Mesodermal cell (in vitro differentiated cells): ENCODE measurements around the gene TFDP1.

Experiments used
- H3K27ac ChIP-seq: 2 replicates; pipeline ENCODE4 v1.7.0; 2013; ENCODE audit warnings: mild to moderate bottlenecking, low read depth, low read length, moderate library complexity; ENCODE audit not compliant: severe bottlenecking
- H3K36me3 ChIP-seq: 2 replicates; pipeline ENCODE4 v1.7.1; 2013; ENCODE audit warnings: mild to moderate bottlenecking, low read length, moderate library complexity; ENCODE audit not compliant: control insufficient read depth, insufficient read depth
- H3K4me1 ChIP-seq: one replicate; pipeline ENCODE4 v1.7.1; 2013; ENCODE audit warnings: mild to moderate bottlenecking, low read length; ENCODE audit not compliant: insufficient read depth, control insufficient read depth, poor library complexity, severe bottlenecking
- H3K4me3 ChIP-seq: 2 replicates; pipeline ENCODE4 v1.7.0; 2013; ENCODE audit warnings: low read length, control low read depth, mild to moderate bottlenecking; ENCODE audit not compliant: insufficient read depth, poor library complexity, severe bottlenecking; ENCODE audit errors: extremely low read depth
- H3K9me3 ChIP-seq: 2 replicates; pipeline ENCODE4 v1.7.1; 2013; ENCODE audit warnings: mild to moderate bottlenecking, low read length, moderate library complexity; ENCODE audit not compliant: control insufficient read depth
- WGBS, 2 experiments: methylation state at CpG; one replicate each; pipeline ENCODE4 v1.1.5; 2013; ENCODE audit warnings: missing lambda C conversion rate in 2 of 2; ENCODE audit not compliant: insufficient coverage in 2 of 2; 5-methylcytosine and 5-hydroxymethylcytosine counted together

The TFDP1 gene

DNA sequence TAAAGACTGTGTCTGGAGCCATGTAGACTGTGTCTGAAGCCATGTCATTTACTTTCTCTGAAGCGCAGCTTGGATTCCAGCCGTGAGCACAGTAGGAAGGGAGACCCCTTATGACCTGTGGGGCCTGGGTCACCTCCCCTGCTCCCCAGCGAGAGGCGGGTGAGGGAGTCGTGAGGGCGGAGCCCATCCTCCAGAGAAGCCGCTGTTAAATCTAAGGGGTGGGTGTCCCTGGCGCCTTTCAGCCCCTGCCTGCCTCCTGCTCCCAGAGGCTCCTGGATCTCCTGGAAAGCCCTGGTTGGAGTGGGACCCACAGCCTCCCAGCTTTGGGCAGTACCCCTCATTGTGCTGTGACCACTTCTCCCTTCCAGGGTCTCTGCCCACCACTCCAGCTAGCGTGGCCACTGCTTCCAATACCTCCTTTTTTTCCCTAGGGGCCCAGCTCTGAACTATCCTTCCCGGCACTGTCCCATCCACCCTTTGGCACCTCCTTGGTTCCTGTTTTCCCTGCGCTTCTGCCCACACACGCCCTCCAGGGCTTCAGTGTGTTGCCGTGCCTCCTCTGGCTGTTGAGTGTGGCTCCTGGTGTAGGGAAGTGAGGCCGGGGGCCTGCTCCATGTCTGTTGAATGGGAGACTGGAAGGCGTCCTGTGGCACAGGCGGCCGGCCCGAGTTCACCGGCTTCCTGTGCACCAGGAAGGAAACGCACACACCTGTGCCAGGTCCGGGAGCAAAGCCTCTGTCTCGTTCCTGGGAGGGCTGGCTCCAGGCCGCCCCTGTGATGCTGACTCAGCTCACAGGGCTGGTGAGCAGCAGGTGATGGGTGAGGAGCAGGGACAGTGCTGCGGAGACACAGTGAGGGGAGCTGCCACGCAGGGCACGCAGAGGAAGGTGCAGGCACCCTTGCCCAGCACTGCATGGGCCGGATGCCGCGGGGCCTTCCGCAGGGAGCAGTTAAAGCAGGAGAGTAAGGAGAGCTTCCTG is 44.0 kb downstream of the TFDP1 start:
- Histone ChIP-seq H3K27ac (no peak overlapping the region), H3K4me3 (no peak overlapping the region), H3K4me1 (no peaks in the 10 kb centered on the region), H3K36me3 (peaks cover 67% of the 10 kb centered on the region), H3K9me3 (no peaks in the 10 kb centered on the region)
- 95 to 96% methylated on average over 17 to 29 of the region's 30 CpGs for WGBS, 2 experiments

DNA sequence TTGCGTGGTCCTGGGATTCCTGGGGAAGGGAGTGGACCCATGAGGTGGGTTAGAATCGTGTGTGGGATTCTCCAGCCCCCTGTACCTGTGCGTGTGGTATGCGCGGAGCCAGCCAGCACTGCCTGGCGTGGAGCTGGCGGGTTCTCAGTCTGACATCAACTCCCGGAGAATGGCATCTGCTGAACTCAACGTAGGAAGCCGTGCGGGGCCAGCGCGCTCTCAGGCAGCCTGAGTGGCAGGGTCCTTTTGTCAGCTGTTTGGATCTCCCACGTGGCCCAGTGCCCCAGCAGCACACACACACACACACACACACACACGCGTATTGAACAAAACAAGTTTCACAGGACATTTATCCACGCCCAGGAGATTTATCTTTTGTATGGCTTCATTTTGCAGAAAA is 45.3 kb downstream of the TFDP1 start:
- H3K9me3 ChIP-seq = no peaks in the 10 kb centered on the region
- no peaks in the 10 kb centered on the region for H3K4me1 ChIP-seq
- no peak overlapping the region for H3K4me3 ChIP-seq
- H3K27ac ChIP-seq = no peak overlapping the region
- whole genome bisulfite sequencing, 2 experiments = 95 to 96% methylated on average over 13 to 16 of the region's 17 CpGs
- peaks cover 69% of the 10 kb centered on the region for H3K36me3 ChIP-seq

DNA sequence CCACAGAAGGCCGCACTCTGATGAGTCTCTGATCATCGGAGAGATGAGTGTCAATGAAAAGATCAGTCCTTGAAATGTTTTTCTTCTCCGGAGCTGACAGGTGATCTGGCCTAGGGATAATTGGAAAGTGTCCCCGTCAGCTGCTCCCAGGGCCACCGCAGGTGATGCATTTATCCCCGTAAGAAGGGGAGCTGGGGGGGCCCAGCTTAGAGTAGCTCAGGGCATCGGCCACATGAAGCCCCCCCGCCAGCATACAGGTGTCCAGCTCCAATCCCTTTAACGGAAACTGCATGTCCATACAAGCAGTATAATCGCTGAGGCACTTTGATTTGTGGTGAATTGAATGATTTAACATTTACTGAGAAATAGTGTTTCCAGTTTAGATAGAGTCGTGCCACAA is 45.7 kb downstream of the TFDP1 start:
- Histone ChIP-seq H3K36me3 (peaks cover 72% of the 10 kb centered on the region), H3K9me3 (no peaks in the 10 kb centered on the region)
- WGBS, 2 experiments = 95 to 96% methylated on average over 9 to 11 of the region's 11 CpGs

DNA sequence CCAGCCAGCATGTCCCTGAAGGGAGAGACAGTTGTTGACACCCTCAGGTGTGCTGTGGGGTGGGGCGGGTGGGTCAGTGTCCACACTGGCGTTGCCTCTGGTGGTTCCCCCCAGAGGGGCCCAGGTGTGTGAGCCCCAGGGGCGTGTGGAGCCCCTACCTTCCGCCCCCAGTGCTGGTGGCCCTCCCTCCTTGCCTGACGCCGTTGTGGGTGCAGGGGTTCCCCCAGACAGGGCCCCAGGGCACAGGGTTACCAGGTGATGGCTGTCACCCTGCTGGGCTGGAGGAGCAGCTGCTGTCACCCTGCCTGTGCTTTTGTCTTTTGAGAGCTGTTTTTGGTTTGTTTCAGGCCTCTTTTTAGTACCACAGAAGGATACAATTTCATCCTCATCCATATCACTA is 46.3 kb downstream of the TFDP1 start:
- Histone ChIP-seq H3K36me3 (peaks cover 76% of the 10 kb centered on the region), H3K9me3 (no peaks in the 10 kb centered on the region), H3K4me1 (no peaks in the 10 kb centered on the region), H3K4me3 (no peak overlapping the region), H3K27ac (no peak overlapping the region)
- 94 to 100% methylated on average over 6 of the region's 6 CpGs for WGBS, 2 experiments

More for the DNA sequence above, 45.7 kb downstream of the TFDP1 start:
- Histone ChIP-seq H3K27ac (no peak overlapping the region), H3K4me1 (no peaks in the 10 kb centered on the region), H3K4me3 (no peak overlapping the region)

DNA sequence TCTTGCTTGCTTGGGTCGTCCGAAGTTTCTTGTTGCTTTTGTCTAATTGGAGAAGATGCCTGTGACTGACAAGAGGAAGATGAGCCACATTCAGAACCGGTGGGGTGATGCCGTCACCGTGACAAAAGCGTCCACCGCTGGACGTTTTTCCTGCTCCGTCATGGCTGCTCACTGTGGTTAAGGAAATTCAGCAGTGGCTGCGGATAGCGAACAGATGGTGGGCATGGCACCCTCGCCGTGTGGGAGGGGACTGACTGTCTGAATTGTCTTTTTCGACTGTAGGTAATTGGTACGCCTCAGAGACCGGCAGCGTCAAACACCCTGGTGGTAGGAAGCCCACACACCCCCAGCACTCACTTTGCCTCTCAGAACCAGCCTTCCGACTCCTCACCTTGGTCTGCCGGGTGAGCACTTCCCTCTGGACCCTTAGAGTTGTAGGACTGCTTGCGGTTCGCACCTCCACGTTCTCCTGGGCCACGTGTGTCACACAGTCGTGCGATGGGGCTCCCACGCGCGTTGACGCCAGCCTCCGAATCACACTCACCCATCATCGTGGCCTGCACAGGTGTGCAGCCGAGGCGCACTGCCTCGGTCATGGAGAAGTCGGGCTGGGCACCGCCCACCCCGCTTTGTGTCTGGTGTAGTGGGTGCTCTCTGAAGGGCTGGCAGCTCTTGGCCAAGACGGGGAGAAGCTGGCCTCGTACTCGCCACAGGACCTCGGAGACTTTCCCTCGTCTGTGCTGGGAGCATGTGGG is 47.0 kb downstream of the TFDP1 start:
- no peaks in the 10 kb centered on the region for H3K9me3 ChIP-seq
- H3K4me1 ChIP-seq = no peaks in the 10 kb centered on the region
- 96 to 97% methylated on average over 33 to 37 of the region's 42 CpGs for whole genome bisulfite sequencing, 2 experiments
- H3K27ac ChIP-seq = no peak overlapping the region
- peaks cover 83% of the 10 kb centered on the region for H3K36me3 ChIP-seq
- no peak overlapping the region for H3K4me3 ChIP-seq

DNA sequence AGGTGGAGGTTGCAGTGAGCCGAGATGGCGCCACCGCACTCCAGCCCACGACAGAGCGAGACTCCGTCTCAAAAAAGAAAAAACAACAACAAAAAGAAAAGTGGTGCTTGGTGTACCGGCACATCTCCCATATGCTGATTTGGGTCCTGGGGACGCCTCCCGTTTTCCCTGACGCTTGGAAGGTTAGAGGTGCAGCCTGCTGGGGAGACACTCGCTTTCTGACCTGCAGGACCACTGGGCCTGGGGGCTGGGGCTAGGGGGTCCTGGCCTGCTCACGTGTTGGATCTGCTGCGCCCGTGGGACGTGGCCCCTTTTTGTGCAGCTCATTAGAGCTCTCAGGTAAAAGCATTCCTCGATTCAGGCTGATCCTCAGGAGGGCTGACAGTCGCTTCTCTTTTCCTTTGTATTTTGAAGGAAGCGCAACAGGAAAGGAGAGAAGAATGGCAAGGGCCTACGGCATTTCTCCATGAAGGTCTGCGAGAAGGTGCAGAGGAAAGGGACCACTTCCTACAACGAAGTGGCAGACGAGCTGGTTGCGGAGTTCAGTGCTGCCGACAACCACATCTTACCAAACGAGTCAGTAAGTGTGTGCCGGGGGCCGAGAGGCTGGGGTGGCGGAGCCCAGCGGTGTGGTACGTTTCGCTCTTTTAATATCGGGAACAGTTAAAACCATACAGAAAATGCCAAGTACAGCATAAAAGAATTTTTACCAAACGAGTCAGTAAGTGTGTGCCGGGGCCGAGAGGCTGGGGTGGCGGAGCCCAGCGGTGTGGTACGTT is 48.3 kb downstream of the TFDP1 start:
- H3K4me1 ChIP-seq = no peaks in the 10 kb centered on the region
- whole genome bisulfite sequencing, 2 experiments = 97% methylated on average over 27 to 35 of the region's 38 CpGs
- H3K9me3 ChIP-seq = no peaks in the 10 kb centered on the region
- no peak overlapping the region for H3K4me3 ChIP-seq
- H3K27ac ChIP-seq = no peak overlapping the region
- peaks cover 86% of the 10 kb centered on the region for H3K36me3 ChIP-seq

DNA sequence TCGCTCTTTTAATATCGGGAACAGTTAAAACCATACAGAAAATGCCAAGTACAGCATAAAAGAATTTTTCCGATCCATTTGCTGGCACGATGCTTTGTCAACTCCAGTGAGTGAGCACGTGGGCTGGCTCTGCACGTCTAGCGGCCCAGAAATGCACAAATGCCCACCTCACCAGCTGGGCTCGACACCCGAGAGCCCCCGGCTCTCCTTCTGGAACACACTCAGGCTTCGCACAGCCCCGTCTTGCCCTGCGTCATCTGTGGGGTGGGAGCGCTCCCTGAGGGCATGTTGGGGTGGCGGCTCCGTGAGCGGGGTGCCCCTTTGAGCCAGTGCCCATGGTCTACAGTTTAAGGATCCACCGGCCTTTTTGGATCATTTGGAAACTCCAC is 48.9 kb downstream of the TFDP1 start:
- no peaks in the 10 kb centered on the region for H3K9me3 ChIP-seq
- no peaks in the 10 kb centered on the region for H3K4me1 ChIP-seq
- no peak overlapping the region for H3K4me3 ChIP-seq
- peaks cover 90% of the 10 kb centered on the region for H3K36me3 ChIP-seq
- H3K27ac ChIP-seq = no peak overlapping the region
- WGBS, 2 experiments = 93 to 96% methylated on average over 16 to 18 of the region's 18 CpGs

DNA sequence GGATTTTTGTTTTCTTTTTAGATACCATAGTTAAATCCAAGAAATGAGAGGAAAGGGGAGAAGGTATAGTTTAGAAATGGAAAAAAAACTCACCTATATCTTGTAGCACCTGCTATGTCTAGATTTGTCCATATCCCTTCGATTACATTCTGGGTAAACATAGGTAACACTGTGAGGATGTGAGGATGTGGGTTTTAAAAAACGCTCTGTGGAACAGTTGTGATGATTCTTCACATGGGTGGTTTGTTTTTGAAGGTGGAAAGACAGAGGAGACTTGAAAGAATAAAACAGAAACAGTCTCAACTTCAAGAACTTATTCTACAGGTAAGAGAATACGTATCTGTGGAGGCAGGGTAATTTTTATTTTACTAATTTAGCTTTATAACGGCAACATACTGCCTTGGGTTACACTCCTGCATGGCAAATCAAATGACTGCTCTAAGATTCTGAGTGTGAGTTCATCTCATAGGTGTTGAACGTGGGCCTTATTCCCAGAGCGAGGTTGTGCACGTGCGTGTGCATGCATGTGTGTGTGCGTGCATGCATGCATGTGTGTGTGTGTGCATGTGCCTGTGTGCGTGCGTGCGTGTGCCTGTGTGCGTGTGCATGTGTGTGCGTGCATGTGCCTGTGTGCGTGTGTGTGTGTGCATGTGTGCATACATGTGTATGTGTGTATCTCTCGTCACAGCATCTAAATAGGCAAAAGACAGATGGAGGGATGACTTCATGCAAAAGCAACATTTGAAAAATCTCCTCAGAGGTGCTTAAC is 49.9 kb downstream of the TFDP1 start:
- H3K27ac ChIP-seq = no peak overlapping the region
- H3K36me3 ChIP-seq = peaks cover 91% of the 10 kb centered on the region
- H3K9me3 ChIP-seq = no peaks in the 10 kb centered on the region
- no peaks in the 10 kb centered on the region for H3K4me1 ChIP-seq
- 95 to 96% methylated on average over 14 to 15 of the region's 16 CpGs for WGBS, 2 experiments
- no peak overlapping the region for H3K4me3 ChIP-seq

DNA sequence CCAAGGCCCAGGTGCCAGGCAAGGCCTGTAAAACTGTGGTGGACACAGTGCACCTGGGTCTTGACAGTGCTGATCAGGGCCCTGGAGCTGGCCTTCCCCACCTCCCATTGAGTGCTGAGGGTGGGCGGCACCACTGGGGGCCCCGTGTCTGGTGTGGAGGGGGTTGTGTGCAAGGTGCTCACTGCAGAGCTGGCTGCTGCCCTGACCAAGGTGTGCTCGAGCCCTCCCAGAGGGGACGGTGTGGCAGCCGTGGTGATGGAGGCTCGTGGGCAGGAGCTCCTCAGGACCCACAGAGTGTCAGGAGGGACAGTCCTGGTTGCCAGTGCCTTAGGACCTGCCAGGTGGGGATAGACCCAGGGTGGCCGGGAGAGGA is 50.5 kb downstream of the TFDP1 start:
- Histone ChIP-seq H3K36me3 (peaks cover 91% of the 10 kb centered on the region), H3K4me3 (no peak overlapping the region), H3K9me3 (no peaks in the 10 kb centered on the region), H3K27ac (no peak overlapping the region), H3K4me1 (no peaks in the 10 kb centered on the region)
- WGBS, 2 experiments = 95 to 98% methylated on average over 5 of the region's 7 CpGs

DNA sequence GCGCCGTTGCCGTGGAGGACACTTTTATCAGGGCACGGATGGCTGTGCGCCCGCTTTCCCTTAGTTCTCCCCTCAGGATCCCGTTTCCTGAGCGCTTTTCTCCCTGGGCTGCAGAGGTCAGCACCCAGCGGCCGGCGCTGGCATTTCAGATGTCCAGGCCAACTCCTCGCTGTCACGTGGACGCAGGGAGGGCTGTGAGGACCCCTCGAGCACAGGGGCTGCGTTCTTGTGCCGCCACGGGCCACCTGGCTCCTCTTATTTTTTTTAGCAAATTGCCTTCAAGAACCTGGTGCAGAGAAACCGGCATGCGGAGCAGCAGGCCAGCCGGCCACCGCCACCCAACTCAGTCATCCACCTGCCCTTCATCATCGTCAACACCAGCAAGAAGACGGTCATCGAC is 51.2 kb downstream of the TFDP1 start:
- H3K4me3 ChIP-seq = no peak overlapping the region
- 96% methylated on average over 18 to 20 of the region's 25 CpGs for WGBS, 2 experiments
- no peaks in the 10 kb centered on the region for H3K9me3 ChIP-seq
- no peaks in the 10 kb centered on the region for H3K4me1 ChIP-seq
- H3K36me3 ChIP-seq = peaks cover 94% of the 10 kb centered on the region
- no peak overlapping the region for H3K27ac ChIP-seq
